Smooth muscle cell (in vitro differentiated cells): ENCODE results near the gene DCBLD1. TPM values are rescaled to one million over a fixed set of nuclear protein-coding genes. Genes with fewer than 3 reads are reported as not detected.
"Not testable (repeated sequence)": the region's sequence is repeated elsewhere in the genome, so short reads cannot be mapped to it uniquely, and the experiment has no call there.

Experiments
- DNase-seq: peaks from one replicate; lab custom pipeline; 2025; ENCODE audit not compliant: unreplicated experiment; lab: John Stamatoyannopoulos, UW
- H2AFZ ChIP-seq: fragments of 200-600 bp; sonication (generic); 2 replicates; pipeline ENCODE4 v1.6.0; 2016; ENCODE audit warnings: antibody characterized with exemption, low read depth, mild to moderate bottlenecking
- H3F3A ChIP-seq: fragments of 200-600 bp; sonication (generic); 2 replicates; pipeline ENCODE4 v1.6.0; 2017; ENCODE audit warnings: antibody characterized with exemption, low read depth
- H3K27ac ChIP-seq: fragments of 200-600 bp; sonication (generic); 2 replicates; pipeline ENCODE4 v1.5.1; 2016; ENCODE audit warnings: low read depth, mild to moderate bottlenecking
- H3K27me3 ChIP-seq: fragments of 200-600 bp; sonication (generic); 2 replicates; pipeline ENCODE4 v1.6.1; 2016; ENCODE audit warnings: low read depth, mild to moderate bottlenecking
- H3K36me3 ChIP-seq: fragments of 200-600 bp; sonication (generic); 2 replicates; pipeline ENCODE4 v1.5.1; 2016; ENCODE audit warnings: low read depth
- H3K4me1 ChIP-seq: fragments of 200-600 bp; sonication (generic); 2 replicates; pipeline ENCODE4 v1.5.1; 2016; ENCODE audit warnings: low read depth
- H3K4me2 ChIP-seq: fragments of 200-600 bp; sonication (generic); 2 replicates; pipeline ENCODE4 v1.6.0; 2016; ENCODE audit warnings: mild to moderate bottlenecking
- H3K4me3 ChIP-seq: fragments of 200-600 bp; sonication (generic); 2 replicates; pipeline ENCODE4 v1.5.1; 2016; ENCODE audit warnings: mild to moderate bottlenecking
- H3K79me2 ChIP-seq: fragments of 200-600 bp; sonication (generic); 2 replicates; pipeline ENCODE4 v1.6.0; 2016; ENCODE audit warnings: low read depth, mild to moderate bottlenecking
- H3K9ac ChIP-seq: fragments of 200-600 bp; sonication (generic); 2 replicates; pipeline ENCODE4 v1.6.0; 2016; ENCODE audit warnings: low read depth
- H3K9me3 ChIP-seq: fragments of 200-600 bp; sonication (generic); replicated peaks from 2 replicates; pipeline ENCODE4 v1.5.1; 2016; ENCODE audit warnings: low read depth
- H4K20me1 ChIP-seq: fragments of 200-600 bp; sonication (generic); 2 replicates; pipeline ENCODE4 v1.6.0; 2016; ENCODE audit warnings: low read depth
- CTCF ChIP-seq: fragments of 200-600 bp; sonication (generic); IDR thresholded peaks from 2 replicates; pipeline ENCODE4 v1.5.1; 2017; ENCODE audit warnings: borderline replicate concordance, mild to moderate bottlenecking, antibody characterized with exemption; ENCODE audit not compliant: insufficient read depth, poor library complexity, severe bottlenecking
- WGBS: methylation state at CpG from one replicate; pipeline ENCODE4 v1.1.7; 2016; ENCODE audit warnings: low lambda C conversion rate; 5-methylcytosine and 5-hydroxymethylcytosine counted together
- polyA plus RNA-seq: library from polyadenylated mRNA; unstranded; fragments of >200 nt; fragmentation: Nextera tagmentation; extraction: Ambion mirVana; gene quantifications from 2 replicates; pipeline ENCODE4 v1.2.1, GENCODE V29; 2016
- total RNA-seq: library from RNA; depleted of rRNA; stranded (reverse); fragments of >200 nt; gene quantifications from 2 replicates; pipeline ENCODE4 v1.2.3, GENCODE V29; 2014

DCBLD1 gene
- total RNA-seq, result 82.1 and 86.1 TPM in 2 replicates
- 44.6 and 77.5 TPM in 2 replicates for polyA plus RNA-seq

GRCh38 chr6:117482240-117483003, at the start of gene DCBLD1:
DCBLD1 (plus strand) TSS chr6:117482674; CDS start chr6:117482782, 108 bp downstream.
- Histone ChIP-seq H3K4me3 (peak within 1 kb of the TSS; percentile 98), H3K4me1 (peaks cover 14% of the 10 kb centered on the region), H4K20me1 (peaks cover 34% of the 10 kb centered on the region), H3K9ac (peak within 1 kb of the TSS; percentile 87), H3K9me3 (no peaks in the 10 kb centered on the region), H3K79me2 (peaks cover 41% of the 10 kb centered on the region), H3K4me2 (peak within 1 kb of the TSS; percentile 98), H3K27me3 (no peaks in the 10 kb centered on the region), H3K36me3 (peaks cover 7% of the 10 kb centered on the region), H3K27ac (peak within 1 kb of the TSS; percentile 74), H2AFZ (peak within 1 kb of the TSS; percentile 91), H3F3A (peaks cover 17% of the 10 kb centered on the region)
- DNase-seq, result peak; percentile 74
- WGBS, result 2% methylated on average over 67 of the region's 96 CpGs
- no peak for TF ChIP-seq CTCF

- H3F3A ChIP-seq, result no peaks in the 10 kb centered on the region
- no peaks in the 10 kb centered on the region for H3K27me3 ChIP-seq
- H3K9ac ChIP-seq, result peak overlapping the region; percentile 26
- H2AFZ ChIP-seq, result no peak overlapping the region
- WGBS, result 25% methylated on average over 2 of the region's 2 CpGs
- TF ChIP-seq CTCF, result no peak
- DNase-seq, result no peak
- H4K20me1 ChIP-seq, result no peaks in the 10 kb centered on the region
- H3K79me2 ChIP-seq, result no peaks in the 10 kb centered on the region
- no peaks in the 10 kb centered on the region for H3K36me3 ChIP-seq
- peaks cover 7% of the 10 kb centered on the region for H3K4me1 ChIP-seq
- peak overlapping the region; percentile 88 for H3K27ac ChIP-seq
- no peak overlapping the region for H3K4me3 ChIP-seq
- no peaks in the 10 kb centered on the region for H3K9me3 ChIP-seq
- H3K4me2 ChIP-seq, result peak overlapping the region; percentile 42
Observed at GRCh38 chr6:117440706-117441525, 41.6 kb upstream of the DCBLD1 start.

- Histone ChIP-seq H3K9me3 (no peaks in the 10 kb centered on the region), H3K27me3 (no peaks in the 10 kb centered on the region), H3K4me2 (peak overlapping the region; percentile 42), H3K27ac (peak overlapping the region; percentile 88), H2AFZ (no peak overlapping the region), H3K79me2 (no peaks in the 10 kb centered on the region), H3K4me1 (peaks cover 7% of the 10 kb centered on the region), H4K20me1 (no peaks in the 10 kb centered on the region), H3K9ac (peak overlapping the region; percentile 26), H3F3A (no peaks in the 10 kb centered on the region), H3K4me3 (no peak overlapping the region), H3K36me3 (no peaks in the 10 kb centered on the region)
- WGBS, result 72% methylated on average over 2 of the region's 2 CpGs
- no peak for TF ChIP-seq CTCF
- DNase-seq, result no peak
Observed at GRCh38 chr6:117441824-117442264, 40.6 kb upstream of the DCBLD1 start.

- not testable (repeated sequence) for H3K4me3 ChIP-seq, H3K79me2 ChIP-seq, H3K9ac ChIP-seq, H3F3A ChIP-seq, H3K9me3 ChIP-seq, H4K20me1 ChIP-seq, H3K36me3 ChIP-seq, H2AFZ ChIP-seq, H3K27me3 ChIP-seq, H3K4me2 ChIP-seq, DNase-seq
- Histone ChIP-seq H3K27ac (peak overlapping the region; percentile 88), H3K4me1 (peaks cover 10% of the 10 kb centered on the region)
- WGBS, result 93% methylated on average over 8 of the region's 8 CpGs
Observed at GRCh38 chr6:117442313-117442712, 40.2 kb upstream of the DCBLD1 start.
